Urinary bladder (tissue), 4 donors: ENCODE results near the gene PDC. TPM values are rescaled to one million over a fixed set of nuclear protein-coding genes. Genes with fewer than 3 reads are reported as not detected.

ENCODE experiments used
- DNase-seq: peaks from one replicate; pipeline ENCODE4 v3.0.0-alpha.2; 2015; ENCODE audit errors: extremely low spot score
- H3K27ac ChIP-seq: one replicate; pipeline ENCODE4 v1.5.1; 2013; ENCODE audit warnings: low read depth, mild to moderate bottlenecking, moderate library complexity
- H3K36me3 ChIP-seq: one replicate; pipeline ENCODE4 v1.6.1; 2013; ENCODE audit warnings: mild to moderate bottlenecking, moderate library complexity; ENCODE audit not compliant: insufficient read depth
- H3K4me1 ChIP-seq: one replicate; pipeline ENCODE4 v1.6.1; 2013; ENCODE audit warnings: mild to moderate bottlenecking, moderate library complexity; ENCODE audit not compliant: insufficient read depth
- H3K4me3 ChIP-seq: one replicate; pipeline ENCODE4 v1.5.1; 2013; ENCODE audit warnings: low read depth, low read length
- WGBS: extraction: QIAGEN DNeasy Blood & Tissue Kit; methylation state at CpG from one replicate; pipeline ENCODE4 v1.1.7; 2013; 5-methylcytosine and 5-hydroxymethylcytosine counted together
- polyA plus RNA-seq: library from polyadenylated mRNA; stranded (reverse); fragments of 200-250 nt; gene quantifications from one replicate; pipeline ENCODE4 v1.2.3, GENCODE V29; 2013
- total RNA-seq: library from RNA; depleted of rRNA; stranded (reverse); fragments of >200 nt; gene quantifications from one replicate; pipeline ENCODE4 v1.2.3, GENCODE V29; 2014
- donor health status: healthy with polysubstance abuse.
- donor health status: healthy.

PDC gene
- total RNA-seq (not detected), polyA plus RNA-seq (not detected)

- Histone ChIP-seq H3K4me1 (no peaks in the 10 kb centered on the region), H3K27ac (no peak within 1 kb of the TSS), H3K4me3 (no peak within 1 kb of the TSS), H3K36me3 (no peaks in the 10 kb centered on the region)
- WGBS, result 89% methylated on average over 2 of the region's 2 CpGs
- DNase-seq, result no peak
These were observed at the start of gene PDC for GRCh38 chr1:186461014-186461413. Gene PDC, minus strand, starts transcription at chr1:186461114. Its CDS starts 11,655 bp downstream, at chr1:186449459.

- no peak overlapping the region for H3K27ac ChIP-seq
- DNase-seq, result no peak
- WGBS, result 84% methylated on average over 2 of the region's 2 CpGs
- H3K4me1 ChIP-seq, result no peaks in the 10 kb centered on the region
- H3K4me3 ChIP-seq, result no peak overlapping the region
- no peaks in the 10 kb centered on the region for H3K36me3 ChIP-seq
These were observed 42.3 kb upstream of the PDC start for GRCh38 chr1:186503190-186503589.

GRCh38 chr1:186502087-186502486 is 41.2 kb upstream of the PDC start:
- no peak overlapping the region for H3K4me3 ChIP-seq
- no peak for DNase-seq
- no peaks in the 10 kb centered on the region for H3K36me3 ChIP-seq
- no peak overlapping the region for H3K27ac ChIP-seq
- H3K4me1 ChIP-seq, result no peaks in the 10 kb centered on the region

GRCh38 chr1:186500804-186501203 is 39.9 kb upstream of the PDC start:
- Histone ChIP-seq H3K4me1 (no peaks in the 10 kb centered on the region), H3K4me3 (no peak overlapping the region), H3K36me3 (no peaks in the 10 kb centered on the region), H3K27ac (no peak overlapping the region)
- DNase-seq, result no peak
- 59% methylated on average over 1 of the region's 1 CpG for WGBS

GRCh38 chr1:186499571-186499970 is 38.7 kb upstream of the PDC start:
- Histone ChIP-seq H3K4me3 (no peak overlapping the region), H3K4me1 (no peaks in the 10 kb centered on the region), H3K27ac (no peak overlapping the region), H3K36me3 (no peaks in the 10 kb centered on the region)
- no peak for DNase-seq
- 79% methylated on average over 1 of the region's 1 CpG for WGBS

GRCh38 chr1:186498695-186499389 is 37.9 kb upstream of the PDC start:
- Histone ChIP-seq H3K27ac (no peak overlapping the region), H3K36me3 (no peaks in the 10 kb centered on the region), H3K4me3 (no peak overlapping the region), H3K4me1 (no peaks in the 10 kb centered on the region)
- 75% methylated on average over 4 of the region's 4 CpGs for WGBS
- DNase-seq, result no peak

- no peak for DNase-seq
- H3K27ac ChIP-seq, result no peak overlapping the region
- H3K36me3 ChIP-seq, result no peaks in the 10 kb centered on the region
- 89% methylated on average over 4 of the region's 4 CpGs for WGBS
- H3K4me1 ChIP-seq, result no peaks in the 10 kb centered on the region
- no peak overlapping the region for H3K4me3 ChIP-seq
These were observed 37.2 kb upstream of the PDC start for GRCh38 chr1:186498071-186498470.

- WGBS, result 93% methylated on average over 3 of the region's 3 CpGs
- DNase-seq, result no peak
- H3K27ac ChIP-seq, result no peak overlapping the region
- no peaks in the 10 kb centered on the region for H3K4me1 ChIP-seq
- no peak overlapping the region for H3K4me3 ChIP-seq
- no peaks in the 10 kb centered on the region for H3K36me3 ChIP-seq
These were observed 36.7 kb upstream of the PDC start for GRCh38 chr1:186497651-186498050.

- Histone ChIP-seq H3K4me3 (no peak overlapping the region), H3K4me1 (no peaks in the 10 kb centered on the region), H3K27ac (no peak overlapping the region), H3K36me3 (no peaks in the 10 kb centered on the region)
- WGBS, result 87% methylated on average over 2 of the region's 2 CpGs
- DNase-seq, result no peak
These were observed 35.4 kb upstream of the PDC start for GRCh38 chr1:186496171-186496851.

- Histone ChIP-seq H3K4me1 (no peaks in the 10 kb centered on the region), H3K4me3 (no peak overlapping the region), H3K36me3 (no peaks in the 10 kb centered on the region), H3K27ac (no peak overlapping the region)
- no peak for DNase-seq
- 71% methylated on average over 2 of the region's 2 CpGs for WGBS
These were observed 33.9 kb upstream of the PDC start for GRCh38 chr1:186494832-186495271.

GRCh38 chr1:186492531-186493291 is 31.8 kb upstream of the PDC start:
- DNase-seq, result no peak
- no peak overlapping the region for H3K4me3 ChIP-seq
- no peaks in the 10 kb centered on the region for H3K4me1 ChIP-seq
- 56% methylated on average over 7 of the region's 7 CpGs for WGBS
- H3K27ac ChIP-seq, result no peak overlapping the region
- H3K36me3 ChIP-seq, result no peaks in the 10 kb centered on the region

GRCh38 chr1:186491336-186491735 is 30.4 kb upstream of the PDC start:
- 95% methylated on average over 2 of the region's 2 CpGs for WGBS
- DNase-seq, result no peak
- Histone ChIP-seq H3K4me1 (no peaks in the 10 kb centered on the region), H3K36me3 (no peaks in the 10 kb centered on the region), H3K27ac (no peak overlapping the region), H3K4me3 (no peak overlapping the region)

- DNase-seq, result no peak
- Histone ChIP-seq H3K4me3 (no peak overlapping the region), H3K4me1 (no peaks in the 10 kb centered on the region), H3K27ac (no peak overlapping the region), H3K36me3 (no peaks in the 10 kb centered on the region)
- WGBS, result 93% methylated on average over 2 of the region's 2 CpGs
These were observed 26.2 kb upstream of the PDC start for GRCh38 chr1:186487163-186487562.

GRCh38 chr1:186486061-186486460 is 25.1 kb upstream of the PDC start:
- DNase-seq, result no peak
- Histone ChIP-seq H3K4me3 (no peak overlapping the region), H3K4me1 (no peaks in the 10 kb centered on the region), H3K27ac (no peak overlapping the region), H3K36me3 (no peaks in the 10 kb centered on the region)
- WGBS, result 78% methylated on average over 1 of the region's 1 CpG
